Lung (tissue), 12 donors: Measurements from ENCODE around the gene RASD1. TPM values are rescaled to one million over a fixed set of nuclear protein-coding genes. Genes with fewer than 3 reads are reported as not detected.

ENCODE experiments used
- ATAC-seq: fragments of 200-7000 bp; cut with Tn5 transposase; one replicate; pipeline ENCODE4 v1.9.1; 2020; ENCODE audit warnings: moderate number of reproducible peaks; ENCODE audit not compliant: insufficient read depth, low FRiP score
- DNase-seq, 3 donors: peaks; one replicate each; pipeline ENCODE4 v3.0.0-alpha.2; 2013 to 2017
- H3K27ac ChIP-seq, 2 donors: one replicate each; pipeline ENCODE4 v1.5.1; 2013; ENCODE audit warnings: mild to moderate bottlenecking in 2 of 2, moderate library complexity in 2 of 2, control low read depth in 1 of 2, inconsistent platforms in 1 of 2, low read depth in 1 of 2, low read length in 1 of 2
- H3K27me3 ChIP-seq, 3 donors: one replicate each; pipeline ENCODE4 v1.5.1; 2013; ENCODE audit warnings: low read length in 2 of 3; ENCODE audit not compliant: control insufficient read depth in 3 of 3, insufficient read depth in 3 of 3
- H3K36me3 ChIP-seq, 4 donors: one replicate each; pipeline ENCODE4 v1.5.1; 2013; ENCODE audit warnings: low read length in 4 of 4, mild to moderate bottlenecking in 1 of 4, moderate library complexity in 1 of 4; ENCODE audit not compliant: control insufficient read depth in 4 of 4, insufficient read depth in 4 of 4
- H3K4me1 ChIP-seq, 5 donors: one replicate each; pipeline ENCODE4 v1.5.1; 2013; ENCODE audit warnings: low read length in 5 of 5, mild to moderate bottlenecking in 2 of 5, moderate library complexity in 1 of 5; ENCODE audit not compliant: control insufficient read depth in 5 of 5, insufficient read depth in 5 of 5
- H3K4me3 ChIP-seq: one replicate; pipeline ENCODE4 v1.5.1; 2013; ENCODE audit warnings: mild to moderate bottlenecking, control low read depth, moderate library complexity
- H3K9ac ChIP-seq, 2 donors: one replicate each; pipeline ENCODE4 v1.5.1; 2013; ENCODE audit warnings: low read length in 2 of 2, control low read depth in 1 of 2; ENCODE audit not compliant: insufficient read depth in 1 of 2
- H3K9me3 ChIP-seq, 4 donors: one replicate each; pipeline ENCODE4 v1.5.1; 2013; ENCODE audit warnings: low read length in 3 of 4, mild to moderate bottlenecking in 1 of 4, moderate library complexity in 1 of 4; ENCODE audit not compliant: control insufficient read depth in 4 of 4, insufficient read depth in 3 of 4
- CTCF ChIP-seq: IDR thresholded peaks from 2 replicates; pipeline ENCODE4 v1.5.1; 2012; ENCODE audit warnings: mild to moderate bottlenecking; ENCODE audit errors: control extremely low read depth, extremely low read depth
- WGBS, 2 donors: extraction: QIAGEN DNeasy Blood & Tissue Kit; methylation state at CpG; one replicate each; pipeline ENCODE4 v1.1.7; 2013; 5-methylcytosine and 5-hydroxymethylcytosine counted together
- polyA plus RNA-seq, 2 donors: library from polyadenylated mRNA; stranded (reverse); fragments of 200-250 nt; gene quantifications; one replicate each; pipeline ENCODE4 v1.2.1, GENCODE V29; 2013
- total RNA-seq, 2 donors: library from RNA; depleted of rRNA in 1 of 2; stranded (reverse); fragments of >200 nt in 1 of 2; gene quantifications; one replicate each; pipeline ENCODE4 v1.2.1, GENCODE V29; 2014 to 2021
- donor health status: control.
- donor health status: control.
- donor health status: Bipolar disorder and iron deficiency.
- donor health status: healthy.
- donor health status: DM: yes; HTN: yes; CAD: no.

The RASD1 gene
- total and polyA plus RNA-seq, 4 donors, result 3.8 to 53.8 (median 12.4) TPM

GRCh38 chr17:17537311-17538099 lies 41.3 kb upstream of the RASD1 start:
- no peak for TF ChIP-seq CTCF
- WGBS, 2 donors, result 87 to 90% methylated on average over 15 of the region's 15 CpGs
- Histone ChIP-seq H3K9me3 (peaks cover 0 to under 1% (median 0%) of the 10 kb centered on the region in 4 donors), H3K4me3 (no peak overlapping the region), H3K9ac (no peak overlapping the region), H3K27ac (peak overlapping the region in 1 of 2 donors; percentile 76), H3K27me3 (no peaks in the 10 kb centered on the region), H3K4me1 (peaks cover 0 to 20% (median 14%) of the 10 kb centered on the region in 5 donors), H3K36me3 (no peaks in the 10 kb centered on the region)
- no peak for ATAC-seq
- no peak for DNase-seq

- H3K27ac ChIP-seq, result peak overlapping the region in 1 of 2 donors; percentile 78
- 95% methylated on average over 15 of the region's 15 CpGs for WGBS, 2 donors
- no peak for ATAC-seq
- DNase-seq, result no peak
- no peak overlapping the region for H3K4me3 ChIP-seq
- no peaks in the 10 kb centered on the region for H3K27me3 ChIP-seq
- no peaks in the 10 kb centered on the region for H3K36me3 ChIP-seq
- no peak for TF ChIP-seq CTCF
- H3K9ac ChIP-seq, result no peak overlapping the region
- H3K4me1 ChIP-seq, result peaks cover 0 to 20% (median 14%) of the 10 kb centered on the region in 5 donors
- peaks cover 0 to 5% (median 0%) of the 10 kb centered on the region in 4 donors for H3K9me3 ChIP-seq
Measured at GRCh38 chr17:17536702-17537101, 40.5 kb upstream of the RASD1 start.

- ATAC-seq, result no peak
Measured at GRCh38 chr17:17535957-17536356, 39.8 kb upstream of the RASD1 start.

More at GRCh38 chr17:17535957-17536356, 39.8 kb upstream of the RASD1 start:
- no peak for TF ChIP-seq CTCF
- H3K27ac ChIP-seq, result peak overlapping the region; percentile 52 to 90
- no peaks in the 10 kb centered on the region for H3K36me3 ChIP-seq
- H3K9ac ChIP-seq, result no peak overlapping the region
- H3K9me3 ChIP-seq, result peaks cover 0 to 5% (median 0%) of the 10 kb centered on the region in 4 donors
- peaks cover 0 to 17% (median 12%) of the 10 kb centered on the region in 5 donors for H3K4me1 ChIP-seq
- H3K27me3 ChIP-seq, result no peaks in the 10 kb centered on the region
- no peak for DNase-seq
- WGBS, 2 donors, result 54 to 66% methylated on average over 7 of the region's 7 CpGs
- H3K4me3 ChIP-seq, result no peak overlapping the region
